H9 (cell line): ENCODE results near the gene SERPIND1. TPM values are rescaled to one million over a fixed set of nuclear protein-coding genes. Genes with fewer than 3 reads are reported as not detected.

Source experiments
- DNase-seq: peaks from one replicate; pipeline ENCODE4 v3.0.0-alpha.2; 2017
- H2AFZ ChIP-seq: one replicate; pipeline ENCODE4 v1.6.1; 2013; ENCODE audit warnings: mild to moderate bottlenecking, low read length, control low read depth, moderate library complexity
- H2AK5ac ChIP-seq: 2 replicates; pipeline ENCODE4 v1.6.1; 2013; ENCODE audit warnings: low read length, control low read depth, mixed read lengths; ENCODE audit not compliant: insufficient read length
- H2BK120ac ChIP-seq: one replicate; pipeline ENCODE4 v1.6.1; 2013; ENCODE audit warnings: low read depth, mild to moderate bottlenecking, low read length, control low read depth, inconsistent platforms; ENCODE audit not compliant: poor library complexity, severe bottlenecking
- H2BK12ac ChIP-seq: 2 replicates; pipeline ENCODE4 v1.6.1; 2013; ENCODE audit warnings: low read length, control low read depth, mixed read lengths, low read depth; ENCODE audit not compliant: insufficient read length
- H2BK15ac ChIP-seq: 2 replicates; pipeline ENCODE4 v1.6.1; 2013; ENCODE audit warnings: low read depth, low read length, control low read depth
- H2BK20ac ChIP-seq: one replicate; pipeline ENCODE4 v1.6.1; 2013; ENCODE audit warnings: low read depth, mild to moderate bottlenecking, low read length, control low read depth, inconsistent platforms; ENCODE audit not compliant: poor library complexity, severe bottlenecking
- H2BK5ac ChIP-seq: 2 replicates; pipeline ENCODE4 v1.6.1; 2013; ENCODE audit warnings: low read length, control low read depth, mixed read lengths; ENCODE audit not compliant: insufficient read length
- H3K14ac ChIP-seq: 2 replicates; pipeline ENCODE4 v1.6.1; 2013; ENCODE audit warnings: low read length, control low read depth; ENCODE audit not compliant: insufficient read depth
- H3K18ac ChIP-seq: 2 replicates; pipeline ENCODE4 v1.6.1; 2013; ENCODE audit warnings: low read depth, mild to moderate bottlenecking, mixed read lengths, low read length, control low read depth; ENCODE audit not compliant: insufficient read length
- H3K23ac ChIP-seq: 2 replicates; pipeline ENCODE4 v1.6.1; 2013; ENCODE audit warnings: low read length, control low read depth, mixed read lengths, low read depth; ENCODE audit not compliant: insufficient read length
- H3K23me2 ChIP-seq: 2 replicates; pipeline ENCODE4 v1.6.1; 2013; ENCODE audit warnings: low read depth, mild to moderate bottlenecking, mixed read lengths, low read length, control low read depth; ENCODE audit not compliant: insufficient read length, poor library complexity, severe bottlenecking
- H3K27ac ChIP-seq: 2 replicates; pipeline ENCODE4 v1.5.1; 2013; ENCODE audit warnings: low read length, control low read depth, mixed read lengths, low read depth; ENCODE audit not compliant: insufficient read length
- H3K27me3 ChIP-seq: 2 replicates; pipeline ENCODE4 v1.6.1; 2013; ENCODE audit warnings: low read length, control low read depth, inconsistent platforms; ENCODE audit not compliant: insufficient read depth
- H3K4ac ChIP-seq: 2 replicates; pipeline ENCODE4 v1.6.1; 2013; ENCODE audit warnings: low read depth, mild to moderate bottlenecking, control low read depth, inconsistent platforms, low read length, moderate library complexity
- H3K4me1 ChIP-seq: 2 replicates; pipeline ENCODE4 v1.6.1; 2013; ENCODE audit warnings: low read length, control low read depth, inconsistent platforms; ENCODE audit not compliant: insufficient read depth
- H3K4me2 ChIP-seq: 2 replicates; pipeline ENCODE4 v1.6.1; 2013; ENCODE audit warnings: low read length, control low read depth, mixed read lengths; ENCODE audit not compliant: insufficient read length, insufficient read depth
- H3K56ac ChIP-seq: 2 replicates; pipeline ENCODE4 v1.6.1; 2013; ENCODE audit warnings: low read depth, mild to moderate bottlenecking, mixed read lengths, low read length, control low read depth; ENCODE audit not compliant: insufficient read length
- H3K79me1 ChIP-seq: 2 replicates; pipeline ENCODE4 v1.6.1; 2013; ENCODE audit warnings: low read depth, mild to moderate bottlenecking, moderate library complexity, low read length, control low read depth, inconsistent platforms; ENCODE audit not compliant: insufficient read depth, poor library complexity, severe bottlenecking
- H3K79me2 ChIP-seq: 2 replicates; pipeline ENCODE4 v1.6.1; 2013; ENCODE audit warnings: low read length, control low read depth, inconsistent platforms; ENCODE audit not compliant: insufficient read depth
- H3K9ac ChIP-seq: 2 replicates; pipeline ENCODE4 v1.6.1; 2013; ENCODE audit warnings: low read length, control low read depth, mixed read lengths; ENCODE audit not compliant: insufficient read length; ENCODE audit errors: extremely low read depth
- H3K9me3 ChIP-seq: one replicate; pipeline ENCODE4 v1.6.1; 2013; ENCODE audit warnings: low read depth, low read length, inconsistent platforms; ENCODE audit not compliant: control insufficient read depth
- H3T11ph ChIP-seq: one replicate; pipeline ENCODE4 v1.6.1; 2013; ENCODE audit warnings: mild to moderate bottlenecking, low read length, control low read depth, inconsistent platforms
- H4K20me1 ChIP-seq: one replicate; pipeline ENCODE4 v1.6.1; 2013; ENCODE audit not compliant: control insufficient read depth, insufficient read length, insufficient read depth
- H4K5ac ChIP-seq: 2 replicates; pipeline ENCODE4 v1.6.1; 2013; ENCODE audit warnings: low read depth, mild to moderate bottlenecking, mixed read lengths, low read length, control low read depth; ENCODE audit not compliant: insufficient read length
- H4K8ac ChIP-seq: replicated peaks from 2 replicates; pipeline ENCODE4 v1.6.1; 2013; ENCODE audit warnings: low read length, control low read depth, mixed read lengths, low read depth; ENCODE audit not compliant: insufficient read length
- H4K91ac ChIP-seq: 2 replicates; pipeline ENCODE4 v1.6.1; 2013; ENCODE audit warnings: low read depth, mild to moderate bottlenecking, moderate library complexity, mixed read lengths, low read length, control low read depth; ENCODE audit not compliant: insufficient read length
- H3K27ac Mint-ChIP-seq, 3 experiments: 2 replicates in 2 of 3; 3 replicates in 1 of 3; pipeline ENCODE4 v1.8.0; 2020 to 2021; ENCODE audit warnings: mixed read lengths in 3 of 3, mild to moderate bottlenecking in 1 of 3, moderate library complexity in 1 of 3
- H3K27me3 Mint-ChIP-seq: 2 replicates; pipeline ENCODE4 v1.8.0; 2021; ENCODE audit warnings: low read depth, mild to moderate bottlenecking, moderate library complexity, mixed read lengths
- H3K36me3 Mint-ChIP-seq, 3 experiments: 2 replicates in 2 of 3; 3 replicates in 1 of 3; pipeline ENCODE4 v1.8.0; 2020 to 2021; ENCODE audit warnings: low read depth in 3 of 3, mixed read lengths in 3 of 3; ENCODE audit not compliant: insufficient read depth in 1 of 3
- H3K4me1 Mint-ChIP-seq, 2 experiments: 2 replicates each; pipeline ENCODE4 v1.8.0; 2020; ENCODE audit warnings: mixed read lengths in 2 of 2
- H3K4me3 Mint-ChIP-seq, 2 experiments: 2 replicates in 1 of 2; 3 replicates in 1 of 2; pipeline ENCODE4 v1.8.0; 2020 to 2021; ENCODE audit warnings: mild to moderate bottlenecking in 2 of 2, mixed read lengths in 2 of 2, moderate library complexity in 1 of 2
- H3K9me3 Mint-ChIP-seq, 2 experiments: 2 replicates in 1 of 2; 3 replicates in 1 of 2; pipeline ENCODE4 v1.8.0; 2020; ENCODE audit warnings: mild to moderate bottlenecking in 2 of 2, mixed read lengths in 2 of 2, moderate library complexity in 1 of 2
- CTCF ChIP-seq: fragments of 200-600 bp; sonication (generic); conservative IDR thresholded peaks from 3 replicates; pipeline ENCODE4 v1.8.0; 2021; ENCODE audit warnings: antibody characterized with exemption, mild to moderate bottlenecking
- WGBS: extraction: QIAGEN DNeasy Blood & Tissue Kit; methylation state at CpG from one replicate; pipeline ENCODE4 v1.1.7; 2013; ENCODE audit warnings: missing lambda C conversion rate, low lambda C conversion rate, mixed read lengths; ENCODE audit not compliant: insufficient read length; ENCODE audit errors: extremely low coverage; 5-methylcytosine and 5-hydroxymethylcytosine counted together
- total RNA-seq: library from RNA; stranded (reverse); gene quantifications from 2 replicates; pipeline ENCODE4 v1.2.1, GENCODE V29; 2021

Gene SERPIND1
- total RNA-seq, 1 experiment from 2014 or later, result not detected

- Mint-ChIP-seq H3K27ac (no peak overlapping the region; a peak in 1 of 7 replicates), H3K27me3 (no peaks in the 10 kb centered on the region), H3K9me3 (no peaks in the 10 kb centered on the region), H3K4me1 (no peaks in the 10 kb centered on the region), H3K4me3 (no peak overlapping the region), H3K36me3 (peaks cover 3 to 37% (median 10%) of the 10 kb centered on the region in 3 experiments; a peak in 4 of 7 replicates)
- Histone ChIP-seq H3K23ac (no peak overlapping the region), H2BK5ac (no peak overlapping the region), H2BK20ac (no peak overlapping the region), H3K4ac (no peak overlapping the region), H3K79me2 (no peaks in the 10 kb centered on the region), H4K8ac (no peak overlapping the region), H2AK5ac (no peak overlapping the region), H3K79me1 (no peaks in the 10 kb centered on the region), H3K9me3 (no peaks in the 10 kb centered on the region), H2BK12ac (no peak overlapping the region), H3K14ac (no peak overlapping the region), H2BK15ac (no peak overlapping the region), H4K20me1 (no peaks in the 10 kb centered on the region), H3K18ac (no peak overlapping the region), H3K27ac (no peak overlapping the region), H3K27me3 (no peaks in the 10 kb centered on the region), H2AFZ (no peak overlapping the region), H3T11ph (no peak overlapping the region), H3K4me2 (no peak overlapping the region), H4K91ac (no peak overlapping the region), H3K23me2 (no peaks in the 10 kb centered on the region), H2BK120ac (no peak overlapping the region), H4K5ac (no peak overlapping the region), H3K9ac (no peak overlapping the region), H3K4me1 (no peaks in the 10 kb centered on the region), H3K56ac (no peak overlapping the region)
- TF ChIP-seq CTCF, result no peak
- no peak for DNase-seq
- WGBS, result no CpG with 5 or more reads among the region's 9 CpGs
Observed at GRCh38 chr22:20724676-20725454, 49.0 kb upstream of the SERPIND1 start.
